HAP-1 (cell line): ENCODE data around the gene CALCOCO1.
"Not testable (repeated sequence)": the region's sequence is repeated elsewhere in the genome, so short reads cannot be mapped to it uniquely, and the experiment has no call there.

Experiments used
- DNase-seq, 2 experiments: peaks; one replicate each; pipeline ENCODE4 v3.0.0-alpha.2; 2016 to 2020; ENCODE audit warnings: low spot score in 2 of 2
- H3K27me3 ChIP-seq: fragments of 250-450 bp; sonication (Bioruptor Pico); 2 replicates; pipeline ENCODE4 v1.5.1; 2020; ENCODE audit warnings: low read depth, mild to moderate bottlenecking, moderate library complexity
- H3K36me3 ChIP-seq: fragments of 250-450 bp; sonication (Bioruptor Pico); replicated peaks from 2 replicates; pipeline ENCODE4 v1.5.1; 2020; ENCODE audit warnings: mild to moderate bottlenecking
- H3K4me1 ChIP-seq: fragments of 250-450 bp; sonication (Bioruptor Pico); 2 replicates; pipeline ENCODE4 v1.5.1; 2020; ENCODE audit warnings: mild to moderate bottlenecking
- H3K4me3 ChIP-seq: fragments of 250-450 bp; sonication (Bioruptor Pico); 2 replicates; pipeline ENCODE4 v1.5.1; 2020; ENCODE audit warnings: mild to moderate bottlenecking, moderate library complexity
- H3K9me3 ChIP-seq: fragments of 250-450 bp; sonication (Bioruptor Pico); 2 replicates; pipeline ENCODE4 v1.5.1; 2020; ENCODE audit warnings: mild to moderate bottlenecking, moderate library complexity
- in situ Hi-C: fragments of 300-500 bp; cut with MboI; formaldehyde crosslinking; loops from 3 replicates; pipeline ENCODE4 v1.14.3; 2020; ENCODE audit warnings: low sequenced_read_pairs, inconsistent platforms, mixed read lengths

Gene CALCOCO1

DNA sequence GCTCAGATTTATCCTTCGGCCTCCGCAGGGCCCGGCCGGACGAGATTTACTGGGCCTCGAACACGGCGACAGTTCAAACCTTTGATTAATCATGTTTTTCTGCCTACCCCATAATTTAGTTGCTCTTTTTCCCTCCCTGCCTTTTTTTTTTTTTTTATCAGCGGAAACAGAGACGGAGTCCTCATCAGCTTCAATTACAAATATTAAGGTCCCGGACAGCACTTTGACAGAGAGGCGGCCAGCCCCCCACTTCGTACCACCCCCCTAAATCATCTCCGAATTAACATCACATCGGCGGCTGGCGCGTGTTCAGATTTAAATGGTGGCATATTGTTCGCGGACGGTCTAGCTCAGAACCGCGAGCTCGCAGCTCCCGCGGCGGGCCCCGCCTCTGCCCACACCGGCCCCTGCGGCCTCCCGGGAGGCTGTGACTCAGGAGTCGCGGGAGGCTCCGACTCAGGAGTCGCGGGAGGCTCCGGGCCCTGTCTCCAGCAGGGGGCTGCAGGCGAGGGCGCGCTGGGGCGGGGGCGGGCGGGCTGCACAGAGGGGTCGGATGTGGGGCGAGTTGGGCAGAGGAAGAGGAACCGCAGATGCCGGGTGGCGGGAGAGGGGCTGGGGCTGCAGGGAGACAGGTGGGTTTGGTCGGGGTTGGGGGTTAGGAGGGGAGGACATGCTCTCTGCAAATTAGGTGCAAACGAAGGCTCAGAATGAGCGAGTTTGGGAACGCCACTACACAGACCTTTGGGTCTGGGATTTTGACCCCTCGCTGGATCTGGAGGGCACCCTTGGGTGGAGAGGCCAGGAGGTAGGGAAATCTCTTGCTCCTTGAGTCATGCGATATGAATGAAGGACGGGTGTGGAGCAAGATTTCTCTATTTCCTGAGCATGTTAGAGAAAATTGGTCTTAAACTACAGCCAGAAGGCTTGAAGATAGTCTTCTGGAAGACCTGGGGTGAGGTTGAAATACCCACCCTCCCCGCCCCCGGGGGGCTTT is 31.8 kb downstream of the CALCOCO1 start:
- no peaks in the 10 kb centered on the region for H3K36me3 ChIP-seq
- in situ Hi-C loops, result no loop called here
- no peaks in the 10 kb centered on the region for H3K9me3 ChIP-seq
- H3K4me3 ChIP-seq, result peak overlapping the region; percentile 10
- H3K4me1 ChIP-seq, result peaks cover 20% of the 10 kb centered on the region
- DNase-seq, result peak; percentile 38 to 74
- peaks cover 29% of the 10 kb centered on the region for H3K27me3 ChIP-seq

DNA sequence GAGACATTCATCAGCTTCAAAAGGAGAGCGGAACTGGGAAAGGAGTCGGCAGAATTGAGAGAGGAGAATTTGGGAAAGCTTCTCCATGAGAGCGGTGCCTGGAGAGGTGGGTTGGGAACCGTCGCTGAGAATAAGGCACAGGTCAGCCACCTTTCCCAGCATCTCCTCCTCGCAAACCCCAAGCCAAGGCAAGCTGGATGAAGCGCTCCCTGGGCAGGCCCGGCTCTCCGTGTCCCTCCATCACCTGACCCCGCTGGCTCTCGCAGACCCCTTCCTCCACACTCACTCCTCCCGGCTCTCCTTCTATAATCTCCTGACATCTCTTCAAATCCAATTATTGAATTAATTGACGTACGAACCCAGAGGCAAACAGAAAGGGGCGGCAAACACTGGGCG is 32.5 kb downstream of the CALCOCO1 start:
- H3K9me3 ChIP-seq, result no peaks in the 10 kb centered on the region
- no peaks in the 10 kb centered on the region for H3K36me3 ChIP-seq
- no peak for DNase-seq
- in situ Hi-C loops, result no loop called here
- peaks cover 20% of the 10 kb centered on the region for H3K4me1 ChIP-seq
- H3K4me3 ChIP-seq, result no peak overlapping the region; the same call in 1 of the 2 replicates
- peaks cover 22% of the 10 kb centered on the region for H3K27me3 ChIP-seq

DNA sequence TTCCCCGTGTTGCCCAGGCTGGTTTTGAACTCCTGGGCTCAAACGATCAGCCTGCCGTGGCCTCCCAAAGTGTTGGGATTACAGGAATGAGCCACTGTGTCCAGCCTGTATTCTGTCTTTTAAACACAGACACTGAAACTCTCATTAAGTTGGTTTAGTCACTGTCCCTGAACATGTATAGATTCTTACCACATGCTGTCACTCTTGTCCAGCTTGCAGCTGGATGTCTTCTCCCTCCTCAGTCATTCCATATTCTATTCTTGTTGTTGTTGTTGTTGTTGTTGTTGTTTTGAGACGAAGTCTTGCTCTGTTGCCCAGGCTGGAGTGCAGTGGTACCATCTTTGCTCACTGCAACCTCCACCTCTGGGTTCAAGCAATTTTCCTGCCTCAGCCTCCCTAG is 39.1 kb downstream of the CALCOCO1 start:
- no peaks in the 10 kb centered on the region for H3K36me3 ChIP-seq
- no peak overlapping the region for H3K4me3 ChIP-seq
- in situ Hi-C loops, result no loop called here
- no peaks in the 10 kb centered on the region for H3K4me1 ChIP-seq
- no peak for DNase-seq
- H3K9me3 ChIP-seq, result no peaks in the 10 kb centered on the region
- no peaks in the 10 kb centered on the region; the same call in 1 of the 2 replicates for H3K27me3 ChIP-seq

DNA sequence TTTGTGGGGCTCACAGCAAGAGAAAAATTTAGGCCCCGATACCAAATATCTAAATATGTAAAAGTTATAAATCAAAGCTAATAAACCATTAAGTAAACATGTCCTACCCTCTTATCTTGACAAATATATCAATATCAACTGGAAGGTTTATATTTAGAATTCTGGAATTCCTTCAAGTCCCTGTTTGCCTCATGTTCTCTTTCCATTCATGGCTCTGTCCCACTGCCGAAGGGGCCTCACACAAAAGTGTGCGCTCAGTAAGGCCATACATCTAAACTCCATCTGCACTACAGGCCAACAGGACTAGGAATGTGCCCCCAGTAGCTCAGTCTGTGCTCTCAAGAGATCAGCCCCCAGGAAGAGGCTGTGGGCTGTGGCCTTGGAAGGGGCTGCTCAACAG is 40.8 kb downstream of the CALCOCO1 start:
- H3K36me3 ChIP-seq, result no peaks in the 10 kb centered on the region
- no peaks in the 10 kb centered on the region for H3K4me1 ChIP-seq
- no peak for DNase-seq
- H3K4me3 ChIP-seq, result no peak overlapping the region
- H3K27me3 ChIP-seq, result no peaks in the 10 kb centered on the region; the same call in 1 of the 2 replicates
- in situ Hi-C loops, result no loop called here
- no peaks in the 10 kb centered on the region for H3K9me3 ChIP-seq

DNA sequence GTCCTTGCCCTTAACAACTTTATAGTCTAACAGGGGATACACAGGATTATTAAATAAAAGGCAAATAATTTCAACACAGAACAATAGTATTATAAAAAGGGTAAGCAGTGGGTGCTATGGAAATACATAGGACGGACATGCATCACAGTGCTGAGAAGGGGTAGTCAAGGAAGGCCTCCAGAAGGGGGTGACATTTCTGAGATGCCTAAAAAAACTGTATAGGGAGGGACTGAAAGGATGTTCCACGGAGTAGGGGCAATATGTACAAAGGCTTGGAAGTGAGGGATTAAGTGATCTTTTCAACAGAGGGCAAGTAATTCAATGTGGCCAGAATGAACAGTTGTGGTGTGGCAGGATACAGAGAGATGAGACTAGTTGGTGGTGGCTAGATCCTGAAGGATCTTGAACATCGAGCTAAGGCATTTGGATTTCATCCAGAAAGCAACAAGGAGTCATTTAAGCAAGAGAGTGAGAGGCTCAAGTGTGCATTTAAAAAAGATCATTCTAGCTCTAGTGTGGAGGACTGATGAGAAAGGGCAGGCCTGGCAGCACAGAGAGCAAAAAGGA is 42.5 kb downstream of the CALCOCO1 start:
- Histone ChIP-seq H3K4me1 (no peaks in the 10 kb centered on the region), H3K4me3 (no peak overlapping the region), H3K36me3 (no peaks in the 10 kb centered on the region), H3K9me3 (no peaks in the 10 kb centered on the region), H3K27me3 (no peaks in the 10 kb centered on the region; the same call in 1 of the 2 replicates)
- in situ Hi-C loops, result no loop called here
- no peak for DNase-seq

DNA sequence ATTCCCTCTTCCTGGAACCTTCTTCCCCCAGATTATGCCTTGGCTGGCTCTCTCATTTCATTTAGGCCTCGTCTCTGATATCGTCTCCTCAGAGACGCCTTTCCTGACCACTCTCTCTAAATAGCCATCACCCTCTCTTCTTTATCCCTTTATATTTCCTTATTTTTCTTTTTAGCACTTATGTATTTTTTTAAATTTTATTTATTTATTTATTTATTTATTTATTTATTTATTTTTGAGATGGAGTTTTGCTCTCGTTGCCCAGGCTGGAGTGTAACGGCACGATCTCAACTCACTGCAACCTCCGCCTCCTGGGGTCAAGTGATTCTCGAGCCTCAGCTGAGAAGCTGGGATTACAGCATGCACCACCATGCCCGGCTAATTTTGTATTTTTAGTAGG is 43.3 kb downstream of the CALCOCO1 start:
- H3K4me3 ChIP-seq, result no peak overlapping the region
- H3K9me3 ChIP-seq, result no peaks in the 10 kb centered on the region
- no peaks in the 10 kb centered on the region for H3K4me1 ChIP-seq
- H3K27me3 ChIP-seq, result peaks cover 4% of the 10 kb centered on the region
- in situ Hi-C loops, result no loop called here
- H3K36me3 ChIP-seq, result no peaks in the 10 kb centered on the region
- DNase-seq, result no peak

DNA sequence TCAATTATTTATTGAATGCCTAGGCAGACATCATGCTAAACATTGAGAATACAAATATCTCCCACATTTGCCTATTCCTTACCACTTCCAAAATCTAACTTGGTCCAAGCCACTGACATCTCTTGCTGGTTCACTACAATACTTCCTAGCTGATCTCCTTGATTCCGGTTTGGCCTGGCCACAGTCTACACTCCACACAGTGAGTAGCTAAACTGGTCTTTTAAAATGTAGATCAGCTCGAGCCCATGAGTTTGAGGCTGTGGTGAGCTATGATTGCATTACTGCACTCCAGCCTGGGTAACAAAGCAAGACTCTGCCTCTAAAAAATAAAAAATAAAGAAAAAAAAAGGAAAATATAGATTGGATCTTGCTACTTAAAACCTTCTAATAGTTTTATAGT is 43.8 kb downstream of the CALCOCO1 start:
- H3K4me3 ChIP-seq, result no peak overlapping the region
- no peaks in the 10 kb centered on the region for H3K36me3 ChIP-seq
- H3K9me3 ChIP-seq, result no peaks in the 10 kb centered on the region
- H3K4me1 ChIP-seq, result no peaks in the 10 kb centered on the region
- no peak for DNase-seq
- in situ Hi-C loops, result no loop called here
- peaks cover 9% of the 10 kb centered on the region for H3K27me3 ChIP-seq

DNA sequence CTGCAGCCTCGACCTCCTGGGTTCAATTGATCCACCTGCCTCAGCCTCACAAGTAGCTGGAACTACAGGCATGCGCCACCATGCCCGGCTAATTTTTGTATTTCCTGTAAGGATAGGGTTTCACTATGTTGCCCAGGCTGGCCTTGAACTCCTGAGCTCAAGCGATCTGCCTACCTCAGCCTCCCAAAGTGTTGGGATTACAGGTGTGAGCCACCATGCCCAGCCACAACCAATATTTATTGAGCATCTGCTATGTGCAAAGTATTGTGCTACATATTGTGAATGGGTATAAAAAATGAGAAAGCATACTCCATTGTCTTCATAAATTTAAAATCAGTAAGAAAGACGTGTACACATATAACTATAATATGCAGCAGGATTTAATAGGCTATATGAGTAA is 47.2 kb downstream of the CALCOCO1 start:
- H3K4me1 ChIP-seq, in situ Hi-C loops, DNase-seq, H3K9me3 ChIP-seq, H3K27me3 ChIP-seq, H3K4me3 ChIP-seq, H3K36me3 ChIP-seq: not testable (repeated sequence)

DNA sequence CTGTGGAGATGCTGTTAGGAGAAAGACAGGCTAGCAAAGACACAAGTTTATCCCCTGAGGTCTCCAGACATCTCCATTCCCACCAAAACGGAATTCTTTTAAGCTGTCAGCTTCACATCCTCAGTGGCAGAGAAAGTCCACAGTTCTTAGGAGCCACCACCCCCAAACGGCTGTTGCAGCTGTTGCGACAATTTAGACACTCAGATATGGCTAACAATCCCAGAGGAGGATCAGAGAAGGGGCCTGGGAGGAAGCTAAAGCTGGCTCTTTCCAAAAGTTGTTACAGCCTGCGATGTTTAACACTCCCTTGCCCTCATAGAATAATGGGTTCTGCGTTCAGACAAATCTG is 49.5 kb downstream of the CALCOCO1 start:
- no peak for DNase-seq
- Histone ChIP-seq H3K4me1 (peaks cover 11% of the 10 kb centered on the region), H3K4me3 (no peak overlapping the region), H3K27me3 (peaks cover 10% of the 10 kb centered on the region), H3K9me3 (no peaks in the 10 kb centered on the region), H3K36me3 (peaks cover 18% of the 10 kb centered on the region)
- in situ Hi-C loops, result loop anchor here (10.0 kb wide), 1 partner anchor 133 kb away; no protein-coding TSS in a partner anchor

DNA sequence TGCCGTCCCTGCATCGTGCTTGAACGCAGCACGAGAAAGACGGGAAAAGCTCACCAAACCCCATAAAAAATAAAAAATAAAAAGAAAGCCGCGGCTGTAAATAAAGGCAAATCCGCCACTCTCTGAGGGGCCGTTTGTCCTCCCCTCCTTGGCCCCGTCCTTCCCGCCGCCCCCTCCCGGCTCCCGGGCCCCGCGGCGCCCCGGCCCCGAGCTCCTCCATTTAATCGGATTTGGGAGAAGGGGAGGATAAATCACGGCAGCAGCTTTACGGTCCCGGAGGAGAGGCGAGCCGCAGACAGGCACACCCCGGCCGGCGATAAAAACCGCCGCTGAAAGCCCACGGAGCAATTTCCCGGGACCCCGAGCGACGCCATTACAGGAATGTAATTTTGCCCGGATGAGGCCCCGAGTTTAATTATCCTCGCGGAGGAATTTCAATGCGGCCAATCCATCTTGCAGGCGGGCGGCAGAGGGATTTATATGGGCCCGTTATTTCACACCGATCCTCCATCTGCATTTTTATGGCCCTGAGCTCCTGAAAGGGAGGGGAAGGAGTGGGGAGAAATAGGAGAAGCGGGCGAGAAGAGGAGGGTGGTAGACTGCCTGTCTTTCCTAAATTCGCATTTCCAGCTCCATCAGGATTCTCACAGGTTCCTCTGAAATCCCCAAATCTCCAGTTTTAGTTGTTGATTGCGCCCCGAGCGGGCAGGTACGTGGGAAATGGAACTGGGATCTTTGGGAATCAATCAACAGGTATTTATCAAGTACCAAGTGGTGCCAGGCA is 50.0 kb downstream of the CALCOCO1 start:
- Histone ChIP-seq H3K27me3 (peaks cover 10% of the 10 kb centered on the region), H3K4me3 (no peak overlapping the region), H3K9me3 (no peaks in the 10 kb centered on the region), H3K4me1 (peaks cover 11% of the 10 kb centered on the region), H3K36me3 (peaks cover 23% of the 10 kb centered on the region)
- no peak for DNase-seq
- in situ Hi-C loops, result loop anchor here (10.0 kb wide), 1 partner anchor 132 kb away; no protein-coding TSS in a partner anchor

DNA sequence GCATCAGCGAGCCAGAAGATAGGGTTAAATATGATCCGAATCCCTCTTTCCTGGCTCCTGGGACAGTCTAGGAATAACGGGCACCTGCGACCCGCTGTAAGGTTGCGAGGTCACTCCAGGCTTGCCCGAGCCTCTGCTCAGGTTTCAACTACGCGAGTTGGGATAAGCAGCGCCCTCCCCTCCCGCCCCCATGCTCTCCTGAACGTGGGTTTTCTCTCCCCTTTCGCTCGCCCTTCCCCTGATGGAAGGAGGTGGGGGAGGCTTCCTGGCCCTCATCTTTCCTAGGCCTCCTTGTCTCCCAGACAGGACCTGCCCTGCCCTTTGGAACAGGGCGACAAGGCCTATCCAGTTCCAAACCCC is 50.6 kb downstream of the CALCOCO1 start:
- Histone ChIP-seq H3K4me3 (peak overlapping the region; percentile 78; the same call in 1 of the 2 replicates), H3K9me3 (no peaks in the 10 kb centered on the region), H3K4me1 (peaks cover 11% of the 10 kb centered on the region), H3K36me3 (peaks cover 29% of the 10 kb centered on the region), H3K27me3 (peaks cover 10% of the 10 kb centered on the region)
- peak in 1 of 2 experiments; percentile 14 for DNase-seq
- in situ Hi-C loops, result loop anchor here (10.0 kb wide), 1 partner anchor 132 kb away; no protein-coding TSS in a partner anchor

DNA sequence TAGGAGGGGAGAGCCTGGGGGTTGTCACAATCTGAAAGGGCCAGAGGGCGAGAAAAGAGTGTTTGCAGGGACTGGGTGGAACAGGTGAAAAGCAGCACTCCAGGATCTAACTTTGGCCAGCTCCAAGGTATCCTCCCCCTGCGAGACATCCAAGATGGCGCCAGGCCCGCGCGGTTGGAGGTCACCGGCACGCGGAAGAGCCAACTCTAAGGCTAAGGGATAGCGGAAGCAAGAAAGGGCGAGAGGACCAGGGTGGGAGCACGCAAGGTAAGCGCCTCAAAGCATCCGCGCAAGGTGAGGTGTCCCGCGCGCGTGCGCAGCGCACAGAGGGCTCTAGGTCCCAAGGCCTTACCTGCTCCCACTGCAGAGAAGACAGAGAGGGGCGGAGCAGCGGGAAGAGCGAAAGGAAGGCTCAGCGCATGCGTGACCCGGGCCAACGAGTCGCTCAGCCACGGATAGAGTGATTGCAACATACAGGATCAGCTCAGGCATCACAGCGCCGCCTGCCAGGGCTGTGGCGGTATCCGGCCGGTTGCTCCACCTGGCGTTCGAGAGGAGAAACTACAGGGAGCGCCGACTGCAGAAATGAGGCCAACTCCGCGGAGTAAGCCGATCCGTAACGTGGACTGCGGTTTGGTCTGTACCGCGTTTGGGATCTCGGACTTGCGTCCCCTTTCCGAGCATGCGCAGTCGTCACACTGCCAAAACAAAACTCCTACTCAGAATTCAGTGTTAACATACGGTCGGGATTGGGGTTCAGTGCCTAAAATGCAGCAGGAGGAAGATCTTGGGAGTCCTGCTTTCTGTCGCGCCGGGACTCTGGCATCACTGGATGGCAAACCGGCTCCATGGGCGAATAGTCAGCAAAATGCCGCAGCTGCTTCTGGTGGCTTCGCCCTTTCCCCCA is 51.3 kb downstream of the CALCOCO1 start, which contains the start of gene ATP5MC2:
ATP5MC2 (minus strand) TSS at position 383 of the 907 bp plus-strand sequence. CDS start 3,469 bp downstream, outside the sequence.
- in situ Hi-C loops, result loop anchor here (10.0 kb wide), 1 partner anchor 131 kb away; no protein-coding TSS in a partner anchor
- Histone ChIP-seq H3K4me3 (peak within 1 kb of the TSS; percentile 78), H3K4me1 (peaks cover 15% of the 10 kb centered on the region), H3K27me3 (peaks cover 10% of the 10 kb centered on the region), H3K36me3 (peaks cover 36% of the 10 kb centered on the region), H3K9me3 (no peaks in the 10 kb centered on the region)
- peak; percentile 96 to 97 for DNase-seq
